H1 (cell line): ENCODE measurements around the gene C9orf43. TPM values are rescaled to one million over a fixed set of nuclear protein-coding genes. Genes with fewer than 3 reads are reported as not detected.

Experiments
- CTCF ChIA-PET: fragments of 300-600 bp; sonication (Branson Sonifier 250); formaldehyde crosslinking; loops from one replicate; lab custom pipeline; 2021; ENCODE audit not compliant: partially characterized antibody; lab: Charles Lee
- POLR2A ChIA-PET: fragments of 300-600 bp; sonication (Branson Sonifier 250); formaldehyde crosslinking; loops from one replicate; lab custom pipeline; 2021; ENCODE audit warnings: inconsistent platforms; ENCODE audit not compliant: partially characterized antibody; lab: Charles Lee
- DNase-seq, 2 experiments: peaks; one replicate each; pipeline versions ENCODE4 v3.0.0 to v3.0.0-alpha.2; 2010 to 2022; ENCODE audit warnings: low spot score in 2 of 2, low read depth in 1 of 2, mixed read lengths in 1 of 2
- FAIRE-seq: peaks from 2 replicates; lab custom pipeline; 2011; peaks lifted over from hg19 to GRCh38; lab: Jason Lieb, UNC
- H2AFZ ChIP-seq: 2 replicates; pipeline ENCODE4 v1.8.1; 2012; ENCODE audit warnings: low read length, inconsistent platforms
- H2AK5ac ChIP-seq: 2 replicates; pipeline ENCODE4 v1.6.1; 2013; ENCODE audit warnings: low read depth, low read length
- H2BK120ac ChIP-seq: replicated peaks from 2 replicates; pipeline ENCODE3; 2013; ENCODE audit warnings: low read depth, low read length, inconsistent platforms
- H2BK12ac ChIP-seq: 2 replicates; pipeline ENCODE4 v1.6.1; 2013; ENCODE audit warnings: low read depth, low read length
- H2BK15ac ChIP-seq: 2 replicates; pipeline ENCODE4 v1.6.1; 2013; ENCODE audit warnings: low read length
- H2BK20ac ChIP-seq: 2 replicates; pipeline ENCODE4 v1.6.1; 2013; ENCODE audit warnings: low read length
- H2BK5ac ChIP-seq: 2 replicates; pipeline ENCODE4 v1.6.1; 2013; ENCODE audit warnings: low read depth, low read length
- H3K14ac ChIP-seq: 2 replicates; pipeline ENCODE4 v1.6.1; 2013; ENCODE audit warnings: inconsistent platforms; ENCODE audit not compliant: insufficient read length
- H3K18ac ChIP-seq: 2 replicates; pipeline ENCODE4 v1.6.1; 2013; ENCODE audit warnings: low read length; ENCODE audit errors: extremely low read depth
- H3K23ac ChIP-seq: 2 replicates; pipeline ENCODE4 v1.6.1; 2013; ENCODE audit warnings: inconsistent platforms; ENCODE audit not compliant: insufficient read length
- H3K23me2 ChIP-seq: 2 replicates; pipeline ENCODE4 v1.6.1; 2013; ENCODE audit warnings: low read depth, low read length
- H3K27ac ChIP-seq: 2 replicates; pipeline ENCODE4 v1.6.1; 2011; ENCODE audit warnings: low read depth, low read length, inconsistent platforms
- H3K27me3 ChIP-seq, 4 experiments: replicated peaks in 1 of 4; 1 replicate in 1 of 4; 2 replicates in 3 of 4; pipeline versions ENCODE4 v1.6.1 to v1.8.1; 2011 to 2013; ENCODE audit warnings: low read length in 3 of 4, mild to moderate bottlenecking in 3 of 4, inconsistent platforms in 2 of 4, mixed read lengths in 2 of 4, moderate library complexity in 1 of 4; ENCODE audit not compliant: control insufficient read depth in 3 of 4, insufficient read depth in 3 of 4; ENCODE audit errors: extremely low read depth in 1 of 4
- H3K36me3 ChIP-seq, 4 experiments: 2 replicates each; pipeline versions ENCODE4 v1.6.1 to v1.8.1; 2011 to 2013; ENCODE audit warnings: mild to moderate bottlenecking in 4 of 4, low read length in 3 of 4, moderate library complexity in 2 of 4, control low read depth in 1 of 4, inconsistent platforms in 1 of 4; ENCODE audit not compliant: insufficient read depth in 4 of 4, control insufficient read depth in 2 of 4
- H3K4ac ChIP-seq: replicated peaks from 2 replicates; pipeline ENCODE3; 2013; ENCODE audit warnings: low read length, low read depth, mixed read lengths, inconsistent platforms; ENCODE audit not compliant: insufficient read length
- H3K4me1 ChIP-seq, 4 experiments: replicated peaks in 1 of 4; 1 replicate in 1 of 4; 2 replicates in 3 of 4; pipeline versions ENCODE4 v1.6.1 to v1.8.1; 2011 to 2013; ENCODE audit warnings: low read length in 3 of 4, inconsistent platforms in 2 of 4, mixed read lengths in 1 of 4; ENCODE audit not compliant: insufficient read depth in 4 of 4, control insufficient read depth in 3 of 4
- H3K4me2 ChIP-seq, 2 experiments: 2 replicates each; pipeline versions ENCODE4 v1.6.1 to v1.8.1; 2011 to 2013; ENCODE audit warnings: low read depth in 2 of 2, low read length in 2 of 2, control low read depth in 1 of 2, inconsistent platforms in 1 of 2, mild to moderate bottlenecking in 1 of 2; ENCODE audit not compliant: insufficient read depth in 1 of 2
- H3K4me3 ChIP-seq, 4 experiments: fragments of 200-600, 300-600 bp in 1 of 4; sonication (generic), shearing (Covaris generic), sonication (Bioruptor Twin) in 1 of 4; 2 replicates each; pipeline versions ENCODE4 v1.5.1 to v1.8.1; 2011 to 2016; ENCODE audit warnings: low read length in 4 of 4, low read depth in 3 of 4, control low read depth in 2 of 4, inconsistent platforms in 2 of 4, mild to moderate bottlenecking in 2 of 4, mixed read lengths in 1 of 4, moderate library complexity in 1 of 4; ENCODE audit not compliant: insufficient read depth in 2 of 4; ENCODE audit errors: extremely low read depth in 1 of 4
- H3K56ac ChIP-seq: replicated peaks from 2 replicates; pipeline ENCODE3; 2013; ENCODE audit warnings: low read depth, mild to moderate bottlenecking, mixed read lengths, low read length, inconsistent platforms; ENCODE audit not compliant: insufficient read length
- H3K79me1 ChIP-seq: 2 replicates; pipeline ENCODE4 v1.6.1; 2013; ENCODE audit warnings: low read depth, low read length, control low read depth
- H3K79me2 ChIP-seq, 2 experiments: 2 replicates each; pipeline versions ENCODE4 v1.6.1 to v1.8.1; 2012 to 2013; ENCODE audit warnings: low read length in 2 of 2, mild to moderate bottlenecking in 2 of 2, inconsistent platforms in 1 of 2; ENCODE audit not compliant: insufficient read depth in 2 of 2, control insufficient read depth in 1 of 2
- H3K9ac ChIP-seq, 4 experiments: replicated peaks in 1 of 4; 1 replicate in 1 of 4; 2 replicates in 3 of 4; pipeline versions ENCODE4 v1.6.1 to v1.8.1; 2011 to 2013; ENCODE audit warnings: low read depth in 3 of 4, low read length in 3 of 4, control low read depth in 2 of 4, mild to moderate bottlenecking in 2 of 4, moderate library complexity in 2 of 4, inconsistent platforms in 1 of 4; ENCODE audit errors: extremely low read depth in 1 of 4
- H3K9me3 ChIP-seq, 2 experiments: 2 replicates each; pipeline versions ENCODE4 v1.6.1 to v1.8.1; 2012 to 2013; ENCODE audit warnings: mild to moderate bottlenecking in 2 of 2, moderate library complexity in 2 of 2, control low read depth in 1 of 2, inconsistent platforms in 1 of 2, low read depth in 1 of 2, low read length in 1 of 2, mixed read lengths in 1 of 2; ENCODE audit not compliant: insufficient read depth in 2 of 2
- H4K20me1 ChIP-seq, 2 experiments: replicated peaks in 1 of 2; 2 replicates each; pipeline versions ENCODE3 to v1.8.1; 2011 to 2013; ENCODE audit warnings: inconsistent platforms in 2 of 2, low read length in 2 of 2, mild to moderate bottlenecking in 1 of 2; ENCODE audit not compliant: insufficient read depth in 2 of 2, control insufficient read depth in 1 of 2
- H4K5ac ChIP-seq: 2 replicates; pipeline ENCODE4 v1.6.1; 2013; ENCODE audit warnings: low read length, low read depth, mixed read lengths, inconsistent platforms; ENCODE audit not compliant: insufficient read length
- H4K8ac ChIP-seq: 2 replicates; pipeline ENCODE4 v1.8.0; 2013; ENCODE audit warnings: mild to moderate bottlenecking, moderate library complexity, low read length, inconsistent platforms; ENCODE audit not compliant: insufficient read depth; ENCODE audit errors: extremely low read depth
- H4K91ac ChIP-seq: replicated peaks from 2 replicates; pipeline ENCODE3; 2013; ENCODE audit warnings: low read length, mixed read lengths, inconsistent platforms; ENCODE audit not compliant: insufficient read length
- BCL11A ChIP-seq, 2 experiments: IDR thresholded peaks; one replicate each; pipeline ENCODE4 v1.6.1; 2011; ENCODE audit warnings: low read depth in 2 of 2, low read length in 2 of 2, mild to moderate bottlenecking in 2 of 2
- EZH2 ChIP-seq: fragments of 200-600 bp; sonication (generic); IDR thresholded peaks from 2 replicates; pipeline ENCODE4 v1.7.1; 2012; ENCODE audit warnings: low read depth, mild to moderate bottlenecking, moderate library complexity, low read length, inconsistent platforms; ENCODE audit not compliant: severe bottlenecking
- FOSL1 ChIP-seq: IDR thresholded peaks from 2 replicates; pipeline ENCODE4 v1.6.1; 2011; ENCODE audit warnings: mild to moderate bottlenecking, low read depth, low read length, moderate library complexity; ENCODE audit not compliant: insufficient read depth
- RFX5 ChIP-seq: IDR thresholded peaks from 2 replicates; pipeline ENCODE4 v1.6.1; 2011; ENCODE audit warnings: low read depth, low read length, improper control_type of control experiment, borderline replicate concordance
- SP4 ChIP-seq: IDR thresholded peaks from 2 replicates; pipeline ENCODE4 v1.6.1; 2012; ENCODE audit warnings: low read length, inconsistent platforms
- TCF12 ChIP-seq: IDR thresholded peaks from 2 replicates; pipeline ENCODE4 v1.6.1; 2011; ENCODE audit warnings: low read depth, mild to moderate bottlenecking, low read length
- WGBS, 2 experiments: shearing (Covaris generic) in 1 of 2; methylation state at CpG; one replicate each; pipeline versions ENCODE4 v1.1.6 to v1.1.7; 2013 to 2015; ENCODE audit warnings: low lambda C conversion rate in 2 of 2, mixed read lengths in 2 of 2, inconsistent platforms in 1 of 2, low coverage in 1 of 2, missing lambda C conversion rate in 1 of 2; ENCODE audit not compliant: insufficient replicate concordance in 2 of 2, insufficient coverage in 1 of 2, insufficient read length in 1 of 2; ENCODE audit errors: extremely low coverage in 1 of 2, missing lambda C conversion rate in 1 of 2; 5-methylcytosine and 5-hydroxymethylcytosine counted together
- polyA plus RNA-seq, 7 experiments: library from polyadenylated mRNA; depleted of rRNA in 3 of 7; stranded (reverse) in 5 of 7; unstranded in 2 of 7; fragments of >200 nt in 5 of 7; fragments of 200-250 nt in 2 of 7; gene quantifications; 1 replicate in 5 of 7; 2 replicates in 1 of 7; 4 replicates in 1 of 7; pipeline versions ENCODE4 v1.2.1 to v1.2.3, GENCODE V29; 2011 to 2013; ENCODE audit warnings: missing spikeins in 2 of 7, mixed read lengths in 2 of 7
- total RNA-seq: library from RNA; stranded (reverse); fragmentation: NEBNext Ultra II Directional; extraction: Animal tissue kit (Norgen Biotek cat#: 25700); gene quantifications from 2 replicates; pipeline ENCODE4 v1.2.1, GENCODE V29; 2021

Gene C9orf43
- total and polyA plus RNA-seq, 2 of the 8 experiments (the other 6 are each of a cell fraction or from before 2014, with no cell fraction given): 0.35 to 0.52 TPM

- Histone ChIP-seq H2AFZ (0 out of 2 replicates have a peak overlapping the region, but pooled peaks have one; percentile 55), H3K79me2 (no peaks in the 10 kb centered on the region), H4K8ac (no peak overlapping the region), H3K27me3 (peaks cover 0 to 29% (median 19%) of the 10 kb centered on the region in 4 experiments; a peak in 6 of 7 replicates), H2BK15ac (0 out of 2 replicates have a peak overlapping the region, but pooled peaks have one; percentile 5), H2BK20ac (no peak overlapping the region), H2BK5ac (no peak overlapping the region), H3K23ac (no peak overlapping the region), H3K4ac (no peak overlapping the region), H3K4me2 (peak overlapping the region; percentile 61 to 79), H3K14ac (no peak overlapping the region), H3K9ac (no peak overlapping the region), H3K56ac (no peak overlapping the region), H3K23me2 (peaks cover 6% of the 10 kb centered on the region; the same call in 1 of the 2 replicates), H3K79me1 (no peaks in the 10 kb centered on the region), H3K27ac (no peak overlapping the region), H2BK120ac (no peak overlapping the region), H3K18ac (no peak overlapping the region; the same call in 1 of the 2 replicates), H4K20me1 (no peaks in the 10 kb centered on the region), H3K36me3 (no peaks in the 10 kb centered on the region), H3K4me1 (peaks cover 0 to 10% (median 7%) of the 10 kb centered on the region in 4 experiments; a peak in 6 of 7 replicates), H4K91ac (no peak overlapping the region), H2AK5ac (no peak overlapping the region), H4K5ac (no peak overlapping the region), H2BK12ac (no peak overlapping the region), H3K9me3 (no peaks in the 10 kb centered on the region), H3K4me3 (peak overlapping the region in 2 of 4 experiments; percentile 35 to 61; a peak in 5 of 8 replicates)
- FAIRE-seq: no peak
- TF ChIP-seq FOSL1 (no peak), RFX5 (no peak), BCL11A (IDR thresholded peaks at IDR 0.05; ENCODE audit: low read depth in 2 of 2, low read length in 2 of 2) (no peak), SP4 (no peak), EZH2 (peak; percentile 8), TCF12 (no peak)
- ChIA-PET POLR2A (no interaction called here), CTCF (interaction anchor here (0.7 to 2.9 kb wide), 6 partner anchors 18 to 192 kb away, joined by 3 to 8 read pairs (median 3); no protein-coding TSS in a partner anchor)
- no peak for DNase-seq
- WGBS, 2 experiments: 100% methylated on average over 1 of the region's 1 CpG; no CpG with 5 or more reads in 1 of the 2 experiments
Observed at GRCh38 chr9:113464286-113464660, 53.7 kb downstream of the C9orf43 start.
